ENCODE results near the gene ADRA2B.
"Not testable (repeated sequence)": the region's sequence is repeated elsewhere in the genome, so short reads cannot be mapped to it uniquely, and the experiment has no call there.

ADRA2B gene

GRCh38 chr2:96089356-96090195, 26.8 kb downstream of the ADRA2B start:
- no peak for DNase-seq (ENCODE audit: low read depth)

DNA sequence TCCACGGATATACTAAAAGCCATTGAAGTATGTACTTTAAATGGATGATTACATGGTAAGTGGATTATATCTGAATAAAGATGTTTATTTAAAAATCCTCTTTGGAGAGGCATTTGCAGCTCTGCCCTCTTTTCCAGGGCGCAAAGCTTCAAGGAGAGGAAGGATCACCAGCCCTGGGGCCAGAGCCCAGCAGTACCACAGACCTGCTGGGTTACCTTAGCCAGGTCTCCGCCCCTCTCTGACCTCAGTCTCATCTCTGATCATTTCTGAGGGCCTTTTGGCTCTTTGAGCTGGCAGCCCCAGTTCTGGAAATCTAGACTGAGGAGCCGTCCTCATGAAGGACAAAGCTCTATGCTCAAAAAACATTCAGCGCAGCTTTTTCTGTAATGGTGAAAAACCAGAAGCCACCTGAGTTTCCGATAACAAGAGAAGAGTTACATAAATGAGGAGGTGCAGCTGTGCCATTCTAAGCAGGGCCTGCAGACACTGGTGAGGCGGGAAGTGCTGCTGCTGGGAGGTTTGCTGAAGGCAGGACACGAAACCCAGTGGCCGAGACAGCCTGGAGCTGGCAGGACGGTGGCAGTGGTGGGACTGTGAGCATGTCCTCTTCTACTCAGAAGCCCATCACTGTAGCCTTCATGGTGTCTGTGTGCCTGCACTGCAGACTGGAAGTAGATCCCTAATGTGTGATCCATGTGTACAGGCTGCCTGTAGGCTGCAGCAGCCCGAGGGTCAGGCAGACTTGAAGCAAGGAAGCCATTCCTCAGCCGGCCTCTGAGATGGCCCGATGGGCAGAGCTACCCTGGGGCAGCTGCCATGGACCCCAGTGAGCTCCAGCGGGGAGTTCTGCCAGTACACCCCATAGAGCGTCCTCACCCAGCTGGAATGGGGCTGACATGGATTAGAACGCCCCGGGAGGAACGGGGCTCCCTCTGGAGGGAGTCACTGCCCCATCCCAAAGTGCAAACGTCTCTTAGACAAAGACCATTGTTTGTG, 27.7 kb downstream of the ADRA2B start:
- DNase-seq (ENCODE audit: low read depth), result no peak

DNA sequence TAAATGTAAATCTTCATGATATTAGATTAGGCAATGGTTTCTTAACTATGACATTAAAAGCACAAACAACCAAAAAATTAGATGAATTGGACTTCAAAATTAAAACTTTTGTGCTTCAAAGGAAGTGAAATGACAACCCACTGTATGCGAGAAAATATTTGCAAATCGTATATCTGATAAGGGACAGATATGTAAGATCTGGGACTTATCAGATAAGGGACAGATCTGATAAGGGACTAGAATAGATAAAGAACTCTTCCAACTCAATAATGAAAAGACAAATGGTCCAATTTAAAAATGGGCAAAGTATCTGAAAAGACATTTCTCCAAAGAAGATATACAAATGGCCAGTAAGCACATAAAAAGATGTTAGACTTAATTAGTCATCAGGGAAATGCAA, 29.2 kb downstream of the ADRA2B start:
- no peak for DNase-seq (ENCODE audit: low read depth)

GRCh38 chr2:96085541-96086355, 30.6 kb downstream of the ADRA2B start:
- no peak for DNase-seq (ENCODE audit: low read depth)

GRCh38 chr2:96084858-96085518, 31.4 kb downstream of the ADRA2B start:
- not testable (repeated sequence) for DNase-seq (ENCODE audit: low read depth)

DNA sequence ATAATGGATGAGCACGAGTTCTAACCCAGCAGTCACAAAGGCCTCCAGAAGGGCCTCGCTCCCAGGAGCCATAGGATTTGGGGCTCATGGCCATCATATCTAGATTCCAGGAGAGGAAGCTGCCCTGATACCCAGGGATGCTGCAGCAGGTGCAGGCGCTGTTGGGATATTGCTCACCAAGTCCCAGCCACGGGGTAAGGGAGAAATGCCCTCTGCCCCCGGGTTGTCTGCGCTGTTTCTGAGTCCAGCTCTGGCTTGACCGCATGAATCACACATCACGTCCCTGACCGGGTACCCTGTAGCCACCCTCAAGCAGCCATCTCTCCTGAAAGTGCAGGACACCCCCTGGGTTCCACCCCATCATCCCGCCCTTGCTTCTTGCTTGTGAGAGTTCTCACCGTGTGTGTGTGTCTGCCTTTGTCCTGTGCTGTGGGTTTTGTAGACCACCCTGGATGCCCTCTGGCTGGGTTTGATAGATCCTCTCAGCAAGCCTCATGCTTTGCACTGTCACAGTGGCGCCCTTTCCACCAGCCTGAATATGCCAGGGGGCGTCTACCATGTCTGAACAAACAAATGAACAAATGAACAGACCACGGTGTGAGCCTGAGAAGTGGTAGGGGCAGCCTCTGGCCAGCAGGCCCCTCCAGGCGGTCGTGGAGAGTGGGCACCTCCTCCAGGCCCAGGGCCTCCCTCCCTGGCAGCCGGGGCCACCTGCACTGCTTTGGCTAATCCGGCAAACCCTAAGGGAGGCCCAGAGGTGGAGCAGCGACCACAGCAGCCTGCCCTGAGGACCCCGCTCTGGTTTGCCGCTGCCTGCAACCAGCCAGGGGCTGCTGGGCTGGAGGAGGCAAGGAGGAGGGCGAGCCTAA, 32.1 kb downstream of the ADRA2B start:
- DNase-seq (ENCODE audit: low read depth), result no peak

GRCh38 chr2:96083064-96083939, 33.1 kb downstream of the ADRA2B start:
- DNase-seq (ENCODE audit: low read depth), result no peak

DNA sequence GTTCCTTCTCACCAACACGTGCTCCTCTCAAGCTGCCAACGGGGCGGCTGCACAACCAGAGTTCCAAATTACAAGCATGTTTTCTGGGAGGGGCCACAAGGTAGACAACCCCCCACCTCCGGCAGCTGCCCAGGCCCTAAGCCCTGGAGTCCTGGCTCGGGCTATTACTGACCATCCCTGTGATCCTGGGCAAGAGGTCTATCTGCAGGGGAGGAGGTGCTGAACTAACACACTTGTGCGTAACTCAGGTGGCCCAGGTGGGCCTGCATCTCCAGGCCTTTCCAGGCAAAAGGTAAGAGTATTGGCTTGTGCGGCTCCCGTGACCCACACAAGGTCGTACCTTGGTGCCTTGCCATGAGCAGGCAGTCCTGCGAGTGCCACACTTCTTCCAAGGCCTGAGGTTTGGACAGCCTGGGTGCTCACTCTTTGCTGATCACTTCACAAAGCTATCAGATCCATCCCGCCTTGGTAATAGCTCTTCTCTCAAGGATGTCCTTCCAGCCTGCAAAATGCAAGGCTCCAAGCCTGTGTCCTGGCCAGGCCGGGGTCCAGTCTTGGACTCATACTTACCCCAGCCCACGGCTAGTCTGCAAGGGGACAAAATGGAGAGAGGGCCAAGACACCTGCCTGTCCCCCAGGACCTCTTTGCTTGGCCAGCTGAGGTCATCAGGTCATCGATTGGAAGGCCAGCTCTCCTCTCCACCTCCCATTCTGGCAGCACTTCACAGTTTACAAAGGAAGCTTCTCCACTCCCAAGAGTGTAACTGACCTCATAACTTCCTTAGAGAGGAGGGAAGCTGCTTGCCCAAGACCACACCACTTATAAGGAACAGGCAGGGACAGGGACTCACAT, 33.9 kb downstream of the ADRA2B start:
- no peak for DNase-seq (ENCODE audit: low read depth)

GRCh38 chr2:96081042-96081441, 35.3 kb downstream of the ADRA2B start:
- DNase-seq (ENCODE audit: low read depth), result no peak

- DNase-seq (ENCODE audit: low read depth), result no peak
Observed at GRCh38 chr2:96075199-96075771, 41.1 kb downstream of the ADRA2B start.

- no peak for DNase-seq (ENCODE audit: low read depth)
Observed at GRCh38 chr2:96074156-96074555, 42.2 kb downstream of the ADRA2B start.

DNA sequence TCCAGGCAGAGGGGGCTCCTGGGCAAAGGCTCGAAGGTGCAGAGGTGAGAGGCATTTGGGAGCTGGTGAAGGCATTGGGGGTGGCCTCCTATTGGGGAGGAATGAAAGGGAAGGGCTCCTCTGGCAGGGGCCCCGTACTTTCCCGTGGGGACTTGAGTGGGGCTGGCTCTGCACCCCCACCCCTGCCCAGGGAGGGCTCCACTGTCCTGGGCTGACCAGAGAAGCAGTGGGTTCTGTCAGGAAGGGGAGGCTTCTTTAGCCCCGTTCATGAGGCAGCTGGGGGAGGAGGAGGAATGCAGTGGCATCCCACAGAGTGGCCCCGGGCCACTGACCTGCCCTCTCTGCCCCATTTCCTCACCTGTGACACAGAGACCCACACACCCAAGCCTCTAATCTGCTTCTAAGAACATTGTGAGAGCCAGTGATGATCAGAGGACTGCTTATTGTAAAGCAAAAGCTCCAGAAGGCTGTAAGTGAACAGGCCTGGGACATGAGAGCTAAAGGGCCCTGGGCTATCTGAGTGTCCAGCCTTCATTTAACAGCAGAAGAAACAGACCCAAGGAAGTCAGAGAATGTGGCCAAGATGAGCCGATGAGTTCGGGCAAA, 43.1 kb downstream of the ADRA2B start:
- DNase-seq (ENCODE audit: low read depth), result no peak

GRCh38 chr2:96072746-96073145, 43.6 kb downstream of the ADRA2B start:
- DNase-seq (ENCODE audit: low read depth), result no peak

DNA sequence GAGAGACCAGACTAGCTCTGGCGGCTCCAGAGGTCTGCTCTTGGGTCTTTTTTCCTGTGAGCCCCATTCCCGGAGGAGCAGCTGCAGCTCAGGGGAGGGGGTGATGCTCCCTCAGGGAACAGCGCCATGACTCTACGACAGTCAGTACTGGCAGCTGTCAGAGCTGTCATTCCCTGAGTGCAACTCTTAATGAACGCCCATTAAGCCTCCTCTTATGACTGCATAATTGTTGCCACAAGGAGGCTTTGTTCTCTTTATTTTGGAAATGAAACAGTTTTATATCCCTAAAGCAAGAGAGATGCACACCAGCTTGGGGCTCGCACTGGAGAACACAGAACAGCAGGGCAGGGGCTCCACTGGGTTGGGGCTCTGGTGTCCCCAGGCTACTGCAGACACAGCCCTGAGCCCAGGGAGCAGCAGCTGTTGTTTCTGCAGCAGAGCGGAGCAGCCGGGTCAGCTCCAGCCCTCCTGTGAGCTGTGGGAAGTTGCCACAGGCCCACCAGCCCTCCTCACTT, 44.3 kb downstream of the ADRA2B start:
- DNase-seq (ENCODE audit: low read depth), result not testable (repeated sequence)

- not testable (repeated sequence) for DNase-seq (ENCODE audit: low read depth)
Observed at GRCh38 chr2:96071087-96071976, 45.0 kb downstream of the ADRA2B start.

- not testable (repeated sequence) for DNase-seq (ENCODE audit: low read depth)
Observed at GRCh38 chr2:96070351-96070750, 46.0 kb downstream of the ADRA2B start.

Data from iris pigment epithelial cell (primary cell).